Lower leg skin (tissue), 3 donors: ENCODE measurements around the gene PRSS23.

Source experiments
- CTCF ChIP-seq, 3 donors: fragments of 450-650 bp; IDR thresholded peaks; one replicate each; pipeline ENCODE4 v1.5.1; 2016; ENCODE audit warnings: antibody characterized with exemption in 3 of 3, mild to moderate bottlenecking in 3 of 3, moderate library complexity in 2 of 3
- POLR2A ChIP-seq, 2 donors: fragments of 450-650 bp; IDR thresholded peaks; one replicate each; pipeline ENCODE4 v1.6.1; 2016 to 2017; ENCODE audit warnings: antibody characterized with exemption in 2 of 2, mild to moderate bottlenecking in 1 of 2, moderate library complexity in 1 of 2

GRCh38 chr11:86805873-86806310 is 5.5 kb downstream of the PRSS23 start:
- TF ChIP-seq CTCF (IDR thresholded peaks at IDR 0.05) (no peak), POLR2A (IDR thresholded peaks at IDR 0.05) (no peak)
